SU-DHL-6 (cell line): ENCODE results near the gene MAP3K15.

Experiments
- H2AFZ ChIP-seq: fragments of 200-600 bp; sonication (generic); 2 replicates; pipeline ENCODE4 v1.6.1; 2014; ENCODE audit warnings: low read depth, mild to moderate bottlenecking, moderate library complexity, mixed read lengths, antibody characterized with exemption, low read length; ENCODE audit not compliant: severe bottlenecking
- H3F3A ChIP-seq: fragments of 200-600 bp; shearing (Covaris generic); 2 replicates; pipeline ENCODE4 v1.6.0; 2016; ENCODE audit warnings: antibody characterized with exemption, mild to moderate bottlenecking; ENCODE audit not compliant: insufficient read depth
- H3K27ac ChIP-seq: fragments of 200-600 bp; sonication (generic); 2 replicates; pipeline ENCODE4 v1.5.1; 2016; ENCODE audit warnings: low read depth, mild to moderate bottlenecking, low read length, moderate library complexity, mixed read lengths
- H3K27me3 ChIP-seq: fragments of 200-600 bp; sonication (generic), shearing (Covaris generic); 2 replicates; pipeline ENCODE4 v1.6.0; 2014; ENCODE audit warnings: mild to moderate bottlenecking, low read length
- H3K36me3 ChIP-seq: fragments of 200-600 bp; sonication (generic); 2 replicates; pipeline ENCODE4 v1.6.1; 2014; ENCODE audit warnings: mild to moderate bottlenecking, low read length, mixed read lengths
- H3K4me2 ChIP-seq: fragments of 300-600, 200-600 bp; shearing (Covaris generic), sonication (generic); 2 replicates; pipeline ENCODE4 v1.6.0; 2014; ENCODE audit warnings: low read length, low read depth, mild to moderate bottlenecking; ENCODE audit not compliant: poor library complexity, severe bottlenecking
- H3K4me3 ChIP-seq: fragments of 200-600 bp; sonication (generic); 2 replicates; pipeline ENCODE4 v1.5.1; 2014; ENCODE audit warnings: antibody characterized with exemption, low read length, mild to moderate bottlenecking, mixed read lengths; ENCODE audit not compliant: insufficient read depth, poor library complexity, severe bottlenecking
- H3K79me2 ChIP-seq: fragments of 200-600 bp; sonication (generic); 2 replicates; pipeline ENCODE4 v1.6.1; 2014; ENCODE audit warnings: mild to moderate bottlenecking, low read length, moderate library complexity; ENCODE audit not compliant: insufficient read depth
- H3K9ac ChIP-seq: fragments of 200-600 bp; sonication (generic); 2 replicates; pipeline ENCODE4 v1.7.0; 2014; ENCODE audit warnings: mild to moderate bottlenecking, low read length
- H3K9me2 ChIP-seq: fragments of 200-600 bp; sonication (generic); replicated peaks from 2 replicates; pipeline ENCODE4 v1.6.1; 2014; ENCODE audit warnings: low read length; ENCODE audit not compliant: insufficient read depth
- H3K9me3 ChIP-seq: fragments of 200-600 bp; sonication (generic); 2 replicates; pipeline ENCODE4 v1.6.1; 2014; ENCODE audit warnings: low read length, mixed read lengths; ENCODE audit not compliant: insufficient read depth
- H4K20me1 ChIP-seq: fragments of 200-600 bp; sonication (generic); 2 replicates; pipeline ENCODE4 v1.6.1; 2014; ENCODE audit warnings: low read depth, mild to moderate bottlenecking, antibody characterized with exemption, low read length, moderate library complexity, mixed read lengths
- EZH2phosphoT487 ChIP-seq: fragments of 200-600 bp; sonication (generic), shearing (Covaris generic); conservative IDR thresholded peaks from 2 replicates; pipeline ENCODE4 v1.6.1; 2018; ENCODE audit warnings: mild to moderate bottlenecking, antibody characterized with exemption, low read length, moderate library complexity, mixed read lengths
- TF ChIP-seq, protein P1 (sequence below): fragments of 200-600 bp; sonication (generic); IDR thresholded peaks from one replicate; pipeline ENCODE4 v1.5.1; 2017; ENCODE audit warnings: antibody characterized with exemption, mild to moderate bottlenecking, low read length, moderate library complexity; ENCODE audit not compliant: insufficient read depth, poor library complexity, severe bottlenecking

Gene MAP3K15

DNA sequence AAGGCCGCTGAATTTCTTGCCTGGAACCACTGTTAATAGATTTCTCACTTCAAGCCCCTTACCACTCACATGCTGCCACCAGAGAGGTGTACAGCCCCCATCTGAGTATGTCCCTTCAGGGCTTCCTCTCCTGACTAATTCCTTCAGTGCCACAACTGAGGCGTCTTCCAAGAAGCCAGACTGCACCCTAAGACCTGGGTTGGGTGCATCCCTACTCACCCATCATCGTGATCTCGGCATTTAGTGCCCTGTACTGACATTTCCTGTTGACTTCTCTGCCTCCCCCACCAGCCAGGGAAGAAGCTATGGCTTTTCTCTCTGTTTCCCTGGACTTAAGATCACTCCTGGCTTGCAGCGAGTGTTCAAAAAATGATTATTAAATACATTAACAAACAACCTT, 40.4 kb upstream of the MAP3K15 start:
- Histone ChIP-seq H3K9me3 (no peaks in the 10 kb centered on the region), H3K27ac (no peak overlapping the region), H3F3A (no peaks in the 10 kb centered on the region), H3K79me2 (no peaks in the 10 kb centered on the region), H4K20me1 (no peaks in the 10 kb centered on the region), H2AFZ (no peak overlapping the region), H3K4me3 (no peak overlapping the region), H3K4me2 (no peak overlapping the region), H3K9ac (no peak overlapping the region), H3K9me2 (no peaks in the 10 kb centered on the region), H3K36me3 (no peaks in the 10 kb centered on the region), H3K27me3 (no peaks in the 10 kb centered on the region)
- TF ChIP-seq, protein P1, sequence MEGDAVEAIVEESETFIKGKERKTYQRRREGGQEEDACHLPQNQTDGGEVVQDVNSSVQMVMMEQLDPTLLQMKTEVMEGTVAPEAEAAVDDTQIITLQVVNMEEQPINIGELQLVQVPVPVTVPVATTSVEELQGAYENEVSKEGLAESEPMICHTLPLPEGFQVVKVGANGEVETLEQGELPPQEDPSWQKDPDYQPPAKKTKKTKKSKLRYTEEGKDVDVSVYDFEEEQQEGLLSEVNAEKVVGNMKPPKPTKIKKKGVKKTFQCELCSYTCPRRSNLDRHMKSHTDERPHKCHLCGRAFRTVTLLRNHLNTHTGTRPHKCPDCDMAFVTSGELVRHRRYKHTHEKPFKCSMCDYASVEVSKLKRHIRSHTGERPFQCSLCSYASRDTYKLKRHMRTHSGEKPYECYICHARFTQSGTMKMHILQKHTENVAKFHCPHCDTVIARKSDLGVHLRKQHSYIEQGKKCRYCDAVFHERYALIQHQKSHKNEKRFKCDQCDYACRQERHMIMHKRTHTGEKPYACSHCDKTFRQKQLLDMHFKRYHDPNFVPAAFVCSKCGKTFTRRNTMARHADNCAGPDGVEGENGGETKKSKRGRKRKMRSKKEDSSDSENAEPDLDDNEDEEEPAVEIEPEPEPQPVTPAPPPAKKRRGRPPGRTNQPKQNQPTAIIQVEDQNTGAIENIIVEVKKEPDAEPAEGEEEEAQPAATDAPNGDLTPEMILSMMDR, result no peak
- TF ChIP-seq EZH2phosphoT487, result no peak

DNA sequence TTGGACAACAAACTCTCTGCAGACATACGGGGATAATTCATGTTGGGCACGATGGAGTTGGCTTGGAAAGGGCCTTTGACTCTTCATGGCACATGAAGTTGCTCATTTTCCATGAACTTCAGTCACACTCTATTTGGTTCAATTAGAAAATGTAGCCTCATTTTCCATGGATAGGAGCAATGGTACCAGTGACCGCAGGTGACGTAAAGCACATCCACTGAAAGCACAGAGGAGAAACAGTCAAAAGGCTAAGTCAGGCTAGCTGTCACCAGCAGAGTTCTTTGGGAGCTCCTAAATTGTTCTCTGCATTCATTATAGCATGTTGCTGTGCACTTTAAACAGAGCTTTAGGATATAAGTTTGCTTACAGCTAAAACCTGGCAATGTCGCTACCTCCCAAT, 39.9 kb upstream of the MAP3K15 start:
- no peaks in the 10 kb centered on the region for H3K27me3 ChIP-seq
- no peak for TF ChIP-seq EZH2phosphoT487
- TF ChIP-seq, protein P1, result no peak
- no peak overlapping the region for H3K9ac ChIP-seq
- no peak overlapping the region for H2AFZ ChIP-seq
- H3K27ac ChIP-seq, result no peak overlapping the region
- H3K4me2 ChIP-seq, result no peak overlapping the region
- no peaks in the 10 kb centered on the region for H3F3A ChIP-seq
- no peaks in the 10 kb centered on the region for H3K9me2 ChIP-seq
- no peaks in the 10 kb centered on the region for H3K79me2 ChIP-seq
- no peaks in the 10 kb centered on the region for H4K20me1 ChIP-seq
- H3K4me3 ChIP-seq, result no peak overlapping the region
- H3K9me3 ChIP-seq, result no peaks in the 10 kb centered on the region
- H3K36me3 ChIP-seq, result no peaks in the 10 kb centered on the region

DNA sequence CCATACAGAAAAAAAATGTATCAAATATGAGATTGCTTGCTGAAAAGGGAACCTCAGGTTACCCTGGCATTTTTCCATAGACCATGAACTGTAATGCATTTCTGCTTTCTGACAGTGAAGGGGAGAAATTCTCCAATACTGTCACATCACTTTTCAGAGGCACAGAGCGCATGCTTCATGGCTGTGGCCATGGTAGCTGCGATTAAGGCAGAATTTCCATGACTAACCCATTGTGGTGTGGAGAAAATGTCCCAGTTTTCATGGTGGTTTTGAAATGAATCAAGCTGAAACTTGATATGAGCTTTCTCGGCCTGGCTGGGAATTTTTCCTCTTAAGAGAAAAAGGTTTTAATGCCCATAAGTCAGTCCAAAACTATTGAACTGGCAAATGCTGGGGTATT, 39.5 kb upstream of the MAP3K15 start:
- no peak overlapping the region for H3K27ac ChIP-seq
- H3K79me2 ChIP-seq, result no peaks in the 10 kb centered on the region
- TF ChIP-seq, protein P1, result no peak
- no peak for TF ChIP-seq EZH2phosphoT487
- no peak overlapping the region for H3K4me3 ChIP-seq
- no peak overlapping the region for H2AFZ ChIP-seq
- H3F3A ChIP-seq, result no peaks in the 10 kb centered on the region
- H3K36me3 ChIP-seq, result no peaks in the 10 kb centered on the region
- H4K20me1 ChIP-seq, result no peaks in the 10 kb centered on the region
- H3K4me2 ChIP-seq, result no peak overlapping the region
- H3K9me3 ChIP-seq, result no peaks in the 10 kb centered on the region
- no peaks in the 10 kb centered on the region for H3K27me3 ChIP-seq
- no peak overlapping the region for H3K9ac ChIP-seq
- H3K9me2 ChIP-seq, result no peaks in the 10 kb centered on the region

DNA sequence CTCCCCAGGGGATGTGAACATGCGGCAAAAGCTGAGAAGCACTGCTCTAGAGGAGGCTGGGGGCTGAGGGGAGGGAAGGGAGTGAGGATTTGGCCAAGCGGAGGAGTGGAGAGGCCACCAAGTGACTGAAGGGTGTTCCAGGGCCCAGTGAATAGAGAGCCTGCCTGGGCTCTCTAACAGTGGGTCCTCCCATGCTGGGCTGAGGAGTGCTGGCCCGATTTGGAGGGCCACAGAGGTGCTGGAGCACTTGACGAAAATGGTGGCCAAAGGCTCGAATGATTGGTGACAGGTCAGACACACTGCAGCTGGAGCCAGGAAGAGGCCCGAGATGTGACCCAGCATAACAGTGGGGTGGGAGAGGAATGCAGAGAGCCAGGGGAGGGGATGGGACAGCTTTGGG, 37.5 kb upstream of the MAP3K15 start:
- no peaks in the 10 kb centered on the region for H4K20me1 ChIP-seq
- H3K36me3 ChIP-seq, result no peaks in the 10 kb centered on the region
- no peak overlapping the region for H3K9ac ChIP-seq
- TF ChIP-seq, protein P1, result no peak
- TF ChIP-seq EZH2phosphoT487, result no peak
- H3K9me2 ChIP-seq, result no peaks in the 10 kb centered on the region
- no peaks in the 10 kb centered on the region for H3K9me3 ChIP-seq
- no peaks in the 10 kb centered on the region for H3K27me3 ChIP-seq
- H3K4me3 ChIP-seq, result no peak overlapping the region
- no peaks in the 10 kb centered on the region for H3K79me2 ChIP-seq
- no peak overlapping the region for H2AFZ ChIP-seq
- H3K4me2 ChIP-seq, result no peak overlapping the region
- no peak overlapping the region for H3K27ac ChIP-seq
- no peaks in the 10 kb centered on the region for H3F3A ChIP-seq
